Umbilical cord (tissue), 2 donors: ENCODE data around the gene TTC8. TPM values are rescaled to one million over a fixed set of nuclear protein-coding genes. Genes with fewer than 3 reads are reported as not detected.

Experiments used
- DNase-seq: peaks from one replicate; pipeline ENCODE4 v3.0.0-alpha.2; 2015; ENCODE audit warnings: low spot score
- total RNA-seq: library from RNA; depleted of rRNA; stranded (reverse); fragments of >200 nt; gene quantifications from one replicate; pipeline ENCODE4 v1.2.3, GENCODE V29; 2014; ENCODE audit warnings: low replicate concordance; ENCODE audit not compliant: insufficient read depth

TTC8 gene
- total RNA-seq, 1 donor from 2014 or later = 14.7 TPM

GRCh38 chr14:88868558-88869159 lies 44.2 kb downstream of the TTC8 start:
- peak; percentile 3 for DNase-seq

GRCh38 chr14:88870777-88871176 lies 46.3 kb downstream of the TTC8 start:
- no peak for DNase-seq

- DNase-seq = no peak
Measured at GRCh38 chr14:88871429-88871828, 47.0 kb downstream of the TTC8 start.

- no peak for DNase-seq
Measured at GRCh38 chr14:88872976-88873375, 48.5 kb downstream of the TTC8 start.

GRCh38 chr14:88877192-88877591 lies 52.7 kb downstream of the TTC8 start:
- DNase-seq = no peak

- DNase-seq = no peak
Measured at GRCh38 chr14:88879022-88879421, 54.6 kb downstream of the TTC8 start.

DNA sequence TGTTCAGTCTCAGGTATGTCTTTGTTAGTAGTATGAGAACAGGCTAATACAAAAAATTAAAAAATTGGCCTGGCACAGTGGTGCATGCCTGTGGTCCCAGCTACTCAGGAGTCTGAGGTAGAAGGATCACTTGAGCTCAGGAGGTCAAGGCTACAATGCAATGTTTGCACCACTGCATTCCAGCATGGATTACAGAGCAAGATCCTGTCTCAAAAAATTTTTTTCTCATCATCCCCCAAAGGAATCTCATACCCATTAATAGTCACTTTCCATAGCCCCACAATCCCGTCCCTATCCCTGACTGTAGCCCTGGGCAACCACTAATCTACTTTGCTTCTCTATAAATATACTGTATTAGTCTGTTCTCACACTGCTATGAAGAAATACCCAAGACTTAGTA lies 57.8 kb downstream of the TTC8 start:
- DNase-seq = no peak

DNA sequence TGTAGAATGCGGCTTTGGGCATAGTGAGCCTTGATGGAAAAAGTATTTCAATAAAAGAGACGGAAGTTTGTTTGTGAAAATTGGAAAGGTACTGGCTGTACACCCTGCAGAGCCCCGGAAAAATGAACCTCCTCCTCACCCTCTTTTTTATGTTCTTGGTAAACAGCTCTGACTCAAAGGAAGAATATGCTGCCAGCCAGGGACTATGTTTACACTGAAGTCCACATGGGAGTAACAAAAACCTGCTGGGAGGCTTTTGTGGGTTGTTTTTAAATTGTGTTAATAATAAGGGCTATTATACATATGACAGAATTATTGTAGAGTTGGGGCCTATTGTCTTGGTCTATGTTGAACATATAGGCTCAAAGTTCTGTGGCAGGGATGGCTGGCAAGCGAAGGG lies 70.7 kb downstream of the TTC8 start:
- DNase-seq = no peak

GRCh38 chr14:88901189-88901588 lies 76.7 kb downstream of the TTC8 start:
- no peak for DNase-seq

GRCh38 chr14:88901991-88902390 lies 77.5 kb downstream of the TTC8 start:
- DNase-seq = no peak

GRCh38 chr14:88902850-88903249 lies 78.4 kb downstream of the TTC8 start:
- no peak for DNase-seq

DNA sequence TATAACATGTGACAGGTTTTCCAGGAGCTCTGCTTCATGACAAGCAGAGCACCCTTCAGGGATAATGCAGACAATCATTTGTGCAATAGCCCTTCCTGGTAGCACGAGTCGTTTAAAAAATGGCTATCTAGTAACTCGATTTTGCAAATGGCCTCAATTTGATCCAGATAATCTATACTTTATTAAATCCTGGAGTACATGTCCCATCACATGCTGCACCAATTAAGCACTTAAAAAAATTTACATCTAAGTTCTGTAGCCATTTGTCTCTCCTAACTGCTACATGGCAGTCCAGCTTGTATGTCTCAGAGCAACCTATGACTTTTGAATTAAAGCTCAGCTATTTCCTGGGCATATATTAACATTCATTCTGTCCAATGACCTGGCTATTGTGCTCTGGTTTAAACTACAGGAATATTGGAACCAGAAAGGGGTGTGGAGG lies 79.8 kb downstream of the TTC8 start:
- no peak for DNase-seq

GRCh38 chr14:88904864-88905263 lies 80.4 kb downstream of the TTC8 start:
- DNase-seq = no peak

GRCh38 chr14:88908216-88908615 lies 83.8 kb downstream of the TTC8 start:
- no peak for DNase-seq

- no peak for DNase-seq
Measured at GRCh38 chr14:88910386-88910785, 85.9 kb downstream of the TTC8 start.

- DNase-seq = no peak
Measured at GRCh38 chr14:88911809-88912208, 87.4 kb downstream of the TTC8 start.

GRCh38 chr14:88914956-88915355 lies 90.5 kb downstream of the TTC8 start:
- DNase-seq = no peak

DNA sequence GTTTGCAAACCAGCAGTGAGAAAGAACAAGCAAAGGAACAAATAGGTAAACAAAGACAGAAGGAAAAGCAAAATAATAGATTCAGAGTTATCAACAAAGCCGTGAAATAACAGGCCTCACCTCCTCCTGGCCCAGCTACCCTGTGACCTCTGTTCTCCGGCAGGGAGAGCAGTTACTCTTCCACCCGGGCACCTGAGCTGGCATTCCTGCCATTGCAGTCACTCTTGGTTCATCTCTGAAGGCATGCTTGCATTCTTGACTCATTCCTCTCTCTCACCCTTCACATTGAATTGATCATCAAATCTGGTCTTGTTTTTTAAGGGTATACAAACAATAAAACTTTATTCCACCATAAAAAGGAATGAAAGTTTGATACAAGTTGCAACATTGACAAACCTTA lies 95.1 kb downstream of the TTC8 start:
- no peak for DNase-seq

Other genes starting within 250 kb of the TTC8 start
- gene EML5, start 31.7 kb upstream of the TTC8 start, total RNA-seq = 2.6 TPM